HG03060 (cell line): ENCODE measurements around the gene NRCAM.

ENCODE experiments used
- ATAC-seq: cut with Tn5 transposase; IDR thresholded peaks from one replicate; pipeline ENCODE4 v1.9.1; 2021; ENCODE audit warnings: low read depth, moderate number of reproducible peaks; ENCODE audit not compliant: unreplicated experiment

Gene NRCAM

DNA sequence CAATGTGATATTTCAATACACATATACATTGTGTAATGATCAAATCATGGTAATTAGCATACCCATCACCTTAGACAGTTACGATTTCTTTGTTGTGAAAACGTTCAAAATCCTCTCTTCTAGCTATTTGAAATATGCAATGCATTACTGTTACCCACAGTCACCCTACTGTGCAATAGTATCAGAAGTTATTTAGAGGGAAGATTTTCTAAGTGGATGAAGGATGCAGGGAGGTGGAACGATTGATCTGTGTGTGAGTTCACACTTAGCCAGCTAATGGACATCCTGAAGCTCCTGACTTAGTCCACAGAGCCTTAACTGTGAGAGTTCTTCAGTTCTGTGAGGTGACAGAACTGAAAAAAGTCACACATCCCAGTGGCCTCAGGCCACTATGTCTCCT lies 228.9 kb downstream of the NRCAM start:
- no peak for ATAC-seq

- ATAC-seq, result no peak
These were observed 229.4 kb downstream of the NRCAM start for GRCh38 chr7:108226816-108227299.

DNA sequence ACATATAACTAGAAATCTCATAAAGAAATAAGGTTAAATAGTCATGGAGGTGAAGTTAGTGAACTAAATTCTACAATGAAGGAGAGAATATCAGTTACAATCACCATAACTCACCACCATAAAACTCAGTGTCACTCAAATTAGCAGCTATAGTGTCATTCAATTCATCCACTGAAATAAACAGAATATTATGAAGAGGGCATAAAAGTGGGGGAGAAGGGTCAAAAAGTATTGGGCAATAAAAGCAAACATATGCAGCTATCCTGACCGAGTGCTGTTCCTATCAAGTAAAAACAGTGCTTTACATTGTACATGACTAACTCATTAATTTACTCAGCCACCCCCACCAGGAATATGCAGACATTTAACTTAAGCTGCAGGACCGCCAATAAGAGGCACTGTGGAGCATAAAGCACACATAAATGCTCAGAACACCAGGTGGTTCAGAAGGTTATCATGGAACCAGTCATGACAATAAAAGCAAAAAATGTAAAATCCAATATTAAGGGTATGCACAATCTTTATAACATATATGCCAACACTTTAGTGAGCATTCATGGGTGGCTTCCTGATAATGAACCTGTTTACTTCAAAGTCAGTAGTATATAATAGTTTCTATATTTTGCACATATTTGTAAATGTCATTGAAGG lies 230.6 kb downstream of the NRCAM start:
- ATAC-seq, result no peak

DNA sequence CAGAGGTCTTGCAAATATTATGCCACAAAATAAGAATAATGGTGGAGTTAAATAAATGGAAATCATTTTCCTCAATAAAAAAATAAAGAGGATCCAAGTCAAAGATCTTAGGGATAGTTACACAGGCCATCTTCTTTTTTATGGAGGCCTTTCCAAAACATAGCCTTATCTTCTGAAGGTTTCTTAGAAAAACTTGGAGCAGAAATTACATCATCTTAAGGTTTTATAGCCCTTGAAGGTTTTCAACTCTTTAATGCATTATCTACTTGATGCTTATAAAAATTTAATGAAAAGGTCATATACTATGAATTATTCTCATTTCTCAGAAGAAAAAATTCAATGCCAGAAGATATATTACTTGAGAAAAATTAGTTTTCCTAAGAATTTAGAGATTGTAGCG lies 231.8 kb downstream of the NRCAM start:
- no peak for ATAC-seq

GRCh38 chr7:108222236-108222892 lies 233.9 kb downstream of the NRCAM start:
- ATAC-seq, result no peak

DNA sequence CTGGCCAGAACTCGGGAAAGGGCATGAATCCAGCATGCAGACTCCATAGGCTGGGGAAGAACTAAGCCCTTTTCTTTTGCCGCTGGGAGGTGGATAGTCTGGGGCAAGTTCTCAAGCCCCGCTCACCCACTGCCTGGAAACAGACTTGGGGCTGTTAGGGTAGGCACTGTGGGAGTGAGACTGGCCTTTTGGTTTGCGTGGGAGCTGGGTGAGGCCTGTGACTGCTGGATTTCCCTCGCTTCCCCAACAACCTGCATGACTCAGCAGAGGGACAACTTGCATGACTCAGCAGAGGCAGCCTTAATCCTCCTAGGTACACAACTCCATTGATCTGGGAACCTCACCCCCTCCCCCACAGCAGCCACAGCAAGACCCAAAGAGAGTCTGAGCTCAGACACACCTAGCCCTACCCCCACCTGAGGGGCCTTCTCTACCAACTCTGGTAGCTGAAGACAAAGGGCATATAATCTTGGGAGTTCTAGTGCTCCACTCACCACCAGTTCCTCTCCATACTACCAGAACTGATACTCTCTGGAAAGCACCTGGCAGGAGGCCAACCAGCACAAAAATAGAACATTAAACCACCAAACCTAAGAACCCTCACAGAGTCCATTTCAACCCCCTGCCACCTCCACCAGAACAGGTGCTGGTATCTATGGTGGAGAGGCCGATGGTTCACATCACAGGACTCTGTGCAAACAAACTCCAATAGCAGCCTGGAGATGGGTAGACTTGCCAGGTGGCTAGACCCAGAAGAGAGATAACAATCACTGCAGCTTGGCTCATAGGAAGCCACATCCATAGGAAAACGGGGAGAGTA lies 244.6 kb downstream of the NRCAM start:
- ATAC-seq, result no peak

DNA sequence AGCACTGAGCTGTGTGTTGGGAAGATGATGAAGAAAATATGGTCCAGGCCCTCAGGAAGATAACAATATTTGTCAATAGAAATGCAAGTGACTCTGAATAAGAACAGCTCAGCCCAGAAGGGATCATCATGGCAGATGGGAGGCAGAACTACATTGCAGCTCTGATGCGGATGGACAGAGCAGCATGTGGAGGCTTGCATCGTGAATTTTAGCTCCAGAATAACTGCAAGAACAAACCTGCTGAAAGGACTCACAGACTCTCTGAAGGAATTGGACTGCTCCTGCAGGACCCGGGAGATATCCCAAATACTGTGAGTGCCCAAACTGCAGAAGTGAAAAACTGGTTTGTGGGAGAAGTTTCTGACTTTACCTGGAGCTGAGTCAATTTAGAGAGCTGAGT lies 245.4 kb downstream of the NRCAM start:
- ATAC-seq, result no peak

GRCh38 chr7:108205311-108205710 lies 250.9 kb downstream of the NRCAM start:
- no peak for ATAC-seq

DNA sequence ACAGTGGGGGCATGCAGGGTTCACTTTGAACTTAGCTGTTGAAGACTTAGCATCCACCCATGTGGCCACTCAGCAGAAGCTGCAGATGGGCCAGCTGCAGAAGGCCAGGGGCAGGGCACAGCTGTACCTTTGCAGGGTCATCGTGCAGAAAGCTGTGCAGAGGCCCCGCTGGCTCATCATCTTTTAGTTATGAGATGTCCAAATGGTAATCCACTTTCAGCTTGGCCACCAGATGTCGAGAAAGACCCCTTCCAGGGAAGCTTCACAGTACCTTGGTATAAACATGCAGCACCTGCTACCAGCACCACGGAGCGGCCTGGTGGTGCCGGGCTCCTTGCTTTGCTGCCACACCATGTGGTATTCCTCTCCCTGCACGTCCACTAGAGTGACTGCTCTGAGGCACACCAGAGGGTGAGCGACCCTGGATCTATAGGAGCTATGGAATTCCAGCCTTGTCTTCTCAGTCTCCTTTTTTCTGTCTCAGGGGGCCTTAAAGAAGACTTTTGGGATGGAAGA lies 251.9 kb downstream of the NRCAM start:
- no peak for ATAC-seq

DNA sequence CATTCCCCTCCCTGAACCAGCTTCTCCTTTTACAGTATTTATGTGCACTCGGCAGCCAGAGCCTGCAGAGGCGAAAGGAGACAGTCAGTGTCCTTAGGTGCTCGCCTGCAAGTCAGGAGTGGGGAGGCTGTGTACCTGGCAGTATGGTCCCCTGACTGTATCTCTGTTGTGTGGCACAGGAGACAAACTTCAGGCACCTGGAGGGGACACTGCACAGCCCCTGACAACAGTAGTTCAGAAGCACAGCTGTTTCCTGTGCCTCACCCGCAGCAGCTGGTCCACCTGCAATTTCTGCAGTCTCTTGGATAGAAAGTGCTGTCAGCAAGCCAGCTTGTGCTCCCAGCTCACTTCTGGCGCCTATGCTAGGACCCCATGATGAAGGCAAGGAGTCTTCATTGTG lies 252.7 kb downstream of the NRCAM start:
- ATAC-seq, result no peak

DNA sequence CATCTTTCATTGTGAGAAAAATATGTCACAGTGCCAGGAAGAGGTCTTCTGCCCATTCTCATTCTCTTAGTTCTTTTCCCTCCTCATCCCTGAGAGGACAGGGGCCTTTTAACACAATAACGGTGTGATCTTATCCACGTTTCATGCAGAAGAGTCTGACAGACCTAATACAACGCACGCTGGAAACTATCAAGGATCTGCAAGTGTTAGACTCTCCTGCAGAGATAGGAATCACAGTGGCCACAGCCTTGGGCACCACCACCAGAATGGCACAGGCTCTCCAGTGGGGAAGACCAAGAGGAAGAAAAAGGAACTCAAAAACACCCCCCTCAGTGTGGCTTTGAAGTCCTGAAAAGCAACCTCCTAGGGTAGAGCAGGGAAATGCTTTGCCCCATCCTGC lies 253.5 kb downstream of the NRCAM start:
- no peak for ATAC-seq

- no peak for ATAC-seq
These were observed 254.5 kb downstream of the NRCAM start for GRCh38 chr7:108201766-108202165.

GRCh38 chr7:108200326-108200725 lies 255.9 kb downstream of the NRCAM start:
- ATAC-seq, result no peak

DNA sequence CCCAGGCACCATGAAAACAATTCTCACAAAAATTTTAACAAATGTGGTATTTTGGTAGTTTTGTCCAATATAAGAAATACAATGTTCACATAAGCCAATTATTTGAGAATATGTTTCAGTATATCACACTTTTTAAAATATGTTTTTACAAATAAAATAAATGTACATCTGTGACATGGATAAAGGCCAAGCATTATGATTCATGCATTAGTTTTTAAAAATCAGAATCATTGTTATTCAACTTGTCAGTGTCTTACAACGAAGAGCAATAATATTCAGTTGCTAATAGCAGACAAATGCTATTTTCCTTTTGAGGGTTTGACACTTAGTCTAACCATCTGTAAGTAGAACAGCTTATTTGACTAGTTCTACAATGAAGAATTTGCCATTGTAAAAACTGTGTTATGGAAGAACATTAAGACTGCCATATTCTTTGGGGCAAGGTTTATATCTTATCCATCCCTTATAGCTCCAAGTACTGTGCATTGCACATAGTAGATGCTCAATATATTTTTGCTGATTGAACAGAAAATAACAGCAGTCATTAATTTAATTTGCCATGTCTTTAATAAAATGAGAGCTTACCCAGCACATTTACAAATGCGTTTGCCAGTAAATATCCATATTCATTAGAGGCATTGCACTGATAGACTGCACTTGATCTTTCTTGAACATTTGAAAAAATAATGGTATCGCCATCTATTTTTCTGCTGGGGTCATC lies 258.7 kb downstream of the NRCAM start:
- no peak for ATAC-seq

DNA sequence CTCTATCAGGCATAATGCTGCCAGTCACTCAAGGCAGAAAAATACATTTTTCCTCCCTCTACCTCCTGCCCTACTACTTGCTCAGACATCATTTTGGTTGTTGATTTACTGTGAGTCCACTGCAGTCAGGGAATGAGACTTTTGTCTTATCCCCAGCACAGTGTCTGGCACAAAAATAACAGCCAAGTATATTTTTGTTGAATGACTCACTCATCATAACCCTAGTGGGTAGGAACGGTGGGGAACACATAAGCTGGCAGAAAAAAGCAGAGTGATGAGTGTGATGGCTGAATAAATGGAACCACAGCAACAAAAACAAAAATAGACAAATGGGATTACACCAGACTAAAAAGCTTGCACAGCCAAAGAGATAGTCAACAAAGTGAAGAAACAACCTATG lies 260.2 kb downstream of the NRCAM start:
- no peak for ATAC-seq

DNA sequence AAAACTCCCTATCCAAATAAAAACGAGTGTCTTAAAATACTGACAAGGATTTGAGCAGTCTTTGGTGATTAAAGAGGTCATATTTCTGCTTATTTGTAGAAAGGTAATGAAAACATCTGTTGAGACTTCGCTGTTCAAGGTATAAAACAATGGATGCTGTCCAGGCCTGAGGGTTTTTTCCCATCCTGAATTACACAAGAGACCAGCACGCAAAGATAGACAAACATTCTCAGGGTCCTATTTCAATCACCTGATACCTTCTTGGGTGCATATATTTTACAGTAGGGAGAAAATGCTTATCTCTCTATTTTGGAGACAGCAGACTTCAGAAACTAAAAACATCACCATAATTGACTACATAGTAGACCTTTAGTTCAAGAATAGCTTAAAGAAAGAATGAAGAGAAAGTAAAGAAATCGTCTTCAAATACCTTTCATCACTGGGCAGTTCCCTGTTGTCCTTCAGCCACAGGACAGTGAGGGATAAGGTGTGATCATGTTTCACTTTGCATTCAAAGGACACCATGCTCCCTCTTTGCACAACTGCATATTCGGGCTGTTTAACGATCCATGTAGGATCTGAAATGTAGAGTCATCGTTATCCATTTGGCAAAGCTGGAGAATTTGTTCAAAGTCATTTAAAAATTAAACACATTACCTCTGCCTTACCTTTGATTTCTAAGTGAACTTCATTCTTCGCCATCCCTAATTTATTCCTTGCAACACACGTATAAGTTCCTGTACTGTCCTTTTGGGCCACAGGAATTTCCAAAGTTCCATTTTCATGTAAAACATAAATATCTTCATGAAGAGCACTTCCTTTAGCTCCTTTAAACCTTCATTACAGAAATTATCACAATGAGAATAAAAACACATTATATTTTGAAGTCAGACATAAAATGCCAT lies 262.4 kb downstream of the NRCAM start:
- no peak for ATAC-seq

GRCh38 chr7:108190891-108191290 lies 265.3 kb downstream of the NRCAM start:
- no peak for ATAC-seq

- ATAC-seq, result peak; percentile 88
These were observed 266.4 kb downstream of the NRCAM start for GRCh38 chr7:108189733-108190388.

- no peak for ATAC-seq
These were observed 267.5 kb downstream of the NRCAM start for GRCh38 chr7:108188724-108189123.
